Activated CD4-positive, alpha-beta T cell treated with anti-CD3 and anti-CD28 coated beads, Interleukin-2, amount 10 ng/mL, durations not matched to agents 7 days and 5 days (primary cell): ENCODE measurements around the gene ZNF592. TPM values are rescaled to one million over a fixed set of nuclear protein-coding genes. Genes with fewer than 3 reads are reported as not detected.

Source experiments
- CTCF ChIA-PET: fragments of 350-600 bp; sonication (Branson Sonifier 250); formaldehyde crosslinking; loops from one replicate; lab custom pipeline; 2021; ENCODE audit warnings: antibody characterized with exemption; lab: Charles Lee
- POLR2A ChIA-PET: fragments of 350-600 bp; sonication (Branson Sonifier 250); formaldehyde crosslinking; loops from one replicate; lab custom pipeline; 2021; ENCODE audit warnings: antibody characterized with exemption; lab: Charles Lee
- DNase-seq: peaks from one replicate; pipeline ENCODE4 v3.0.0-alpha.2; 2020
- H3K27ac Mint-ChIP-seq: one replicate; pipeline ENCODE4 v1.8.0; 2021; ENCODE audit warnings: mild to moderate bottlenecking, moderate library complexity, mixed read lengths
- H3K27me3 Mint-ChIP-seq: one replicate; pipeline ENCODE4 v1.8.0; 2021; ENCODE audit warnings: mixed read lengths
- H3K36me3 Mint-ChIP-seq: one replicate; pipeline ENCODE4 v1.8.0; 2021; ENCODE audit warnings: low read depth, mixed read lengths
- H3K4me1 Mint-ChIP-seq: one replicate; pipeline ENCODE4 v1.8.0; 2021; ENCODE audit warnings: mixed read lengths
- H3K4me3 Mint-ChIP-seq: one replicate; pipeline ENCODE4 v1.8.0; 2021; ENCODE audit warnings: mild to moderate bottlenecking, moderate library complexity, mixed read lengths
- H3K9me3 Mint-ChIP-seq: one replicate; pipeline ENCODE4 v1.8.0; 2021; ENCODE audit warnings: mixed read lengths
- total RNA-seq, 2 experiments: library from RNA; stranded (reverse); gene quantifications; one replicate each; pipeline ENCODE4 v1.2.3, GENCODE V29; 2021

The ZNF592 gene
- total RNA-seq, 2 experiments from 2014 or later: 44.3 to 51.9 TPM

DNA sequence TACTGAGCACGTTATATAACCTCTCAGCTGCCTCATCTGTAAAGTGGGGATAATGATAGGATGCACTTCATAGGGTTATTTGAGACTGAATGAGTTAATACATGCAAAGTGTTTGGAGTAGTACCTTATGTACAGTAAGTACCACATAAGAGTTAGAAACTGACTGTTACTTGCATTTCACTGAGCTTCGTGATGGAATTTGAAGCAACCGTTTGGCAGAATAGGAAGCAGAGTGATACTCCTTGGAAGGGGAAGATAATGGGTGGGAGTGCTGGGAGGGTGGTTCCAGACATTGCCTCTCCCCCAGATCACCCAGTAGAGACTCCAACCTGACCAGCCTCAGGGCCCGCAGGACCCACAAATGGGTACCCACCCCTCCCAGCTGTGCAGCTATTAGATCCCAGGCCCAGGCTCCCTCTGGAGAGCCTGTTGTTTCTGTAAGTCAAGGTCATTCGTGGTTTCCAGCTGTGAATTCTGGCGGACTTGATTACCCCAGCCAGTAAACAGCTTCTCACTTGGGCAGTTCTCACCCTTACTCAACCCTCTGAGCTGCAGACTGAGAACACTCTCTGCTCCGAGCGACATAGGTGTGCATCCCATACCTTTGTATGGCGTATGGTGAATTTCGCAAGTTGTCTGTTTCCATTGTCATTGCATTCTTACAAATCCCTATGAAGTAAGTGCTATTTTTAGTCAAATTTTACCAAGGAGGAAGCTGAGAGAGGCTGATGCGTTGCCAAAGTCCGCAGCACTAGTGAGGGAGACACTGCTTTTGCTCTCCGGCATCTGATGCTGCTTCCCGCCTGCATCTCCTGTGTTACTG, 79.9 kb downstream of the ZNF592 start:
- H3K4me3 Mint-ChIP-seq: no peak overlapping the region
- DNase-seq: no peak
- POLR2A ChIA-PET: no interaction called here
- CTCF ChIA-PET: interaction anchor here (0.5 to 1.4 kb wide), 4 partner anchors 10 to 257 kb away, joined by 3 to 5 read pairs (median 4); partner anchors contain the start of gene ALPK3
- H3K27me3 Mint-ChIP-seq: peaks cover 20% of the 10 kb centered on the region
- no peak overlapping the region for H3K27ac Mint-ChIP-seq
- no peaks in the 10 kb centered on the region for H3K36me3 Mint-ChIP-seq
- H3K9me3 Mint-ChIP-seq: no peaks in the 10 kb centered on the region
- no peaks in the 10 kb centered on the region for H3K4me1 Mint-ChIP-seq

DNA sequence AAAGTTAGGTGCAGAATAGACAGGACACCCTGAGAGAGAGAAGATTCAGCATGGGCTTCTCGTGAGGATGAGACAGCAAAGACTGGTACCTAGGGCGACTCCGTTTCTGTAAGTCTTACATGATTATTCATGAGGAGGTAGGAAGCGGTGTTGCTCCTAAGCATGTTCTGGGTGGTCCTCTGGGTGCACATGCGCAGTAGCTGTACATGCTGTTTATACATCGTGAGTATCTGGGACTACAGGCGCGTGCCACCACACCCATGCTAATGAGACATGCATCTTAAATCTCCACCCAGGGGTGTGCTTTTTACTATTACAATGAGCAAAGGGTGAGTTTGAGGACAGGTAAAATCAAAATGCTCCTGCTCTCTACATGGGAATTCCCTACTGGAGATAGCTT, 81.0 kb downstream of the ZNF592 start:
- H3K27ac Mint-ChIP-seq: no peak overlapping the region

GRCh38 chr15:84830036-84830435, 81.6 kb downstream of the ZNF592 start:
- H3K27ac Mint-ChIP-seq: no peak overlapping the region
- H3K36me3 Mint-ChIP-seq: no peaks in the 10 kb centered on the region
- POLR2A ChIA-PET: no interaction called here
- no peak for DNase-seq
- no peaks in the 10 kb centered on the region for H3K4me1 Mint-ChIP-seq
- H3K27me3 Mint-ChIP-seq: peaks cover 20% of the 10 kb centered on the region
- H3K9me3 Mint-ChIP-seq: no peaks in the 10 kb centered on the region
- CTCF ChIA-PET: interaction anchor here (1.5 kb wide), 2 partner anchors 13 to 14 kb away, joined by 3 to 4 read pairs; partner anchors contain the start of gene ALPK3
- H3K4me3 Mint-ChIP-seq: no peak overlapping the region

More for the DNA sequence above, 81.0 kb downstream of the ZNF592 start:
- ChIA-PET POLR2A (no interaction called here), CTCF (interaction anchor here (0.5 to 1.5 kb wide), 2 partner anchors 15 to 97 kb away, joined by 4 to 5 read pairs; no protein-coding TSS in a partner anchor)
- Mint-ChIP-seq H3K4me1 (no peaks in the 10 kb centered on the region), H3K9me3 (no peaks in the 10 kb centered on the region), H3K4me3 (no peak overlapping the region), H3K27me3 (peaks cover 20% of the 10 kb centered on the region), H3K36me3 (no peaks in the 10 kb centered on the region)
- DNase-seq: no peak

- Mint-ChIP-seq H3K36me3 (no peaks in the 10 kb centered on the region), H3K27me3 (peaks cover 20% of the 10 kb centered on the region), H3K4me1 (no peaks in the 10 kb centered on the region), H3K9me3 (no peaks in the 10 kb centered on the region), H3K27ac (no peak overlapping the region), H3K4me3 (no peak overlapping the region)
- DNase-seq: no peak
- ChIA-PET POLR2A (no interaction called here), CTCF (interaction anchor here (0.6 to 1.5 kb wide), 3 partner anchors 8 to 98 kb away, joined by 3 to 4 read pairs (median 3); partner anchors contain the start of gene ALPK3)
Observed at GRCh38 chr15:84831028-84831427, 82.6 kb downstream of the ZNF592 start.

DNA sequence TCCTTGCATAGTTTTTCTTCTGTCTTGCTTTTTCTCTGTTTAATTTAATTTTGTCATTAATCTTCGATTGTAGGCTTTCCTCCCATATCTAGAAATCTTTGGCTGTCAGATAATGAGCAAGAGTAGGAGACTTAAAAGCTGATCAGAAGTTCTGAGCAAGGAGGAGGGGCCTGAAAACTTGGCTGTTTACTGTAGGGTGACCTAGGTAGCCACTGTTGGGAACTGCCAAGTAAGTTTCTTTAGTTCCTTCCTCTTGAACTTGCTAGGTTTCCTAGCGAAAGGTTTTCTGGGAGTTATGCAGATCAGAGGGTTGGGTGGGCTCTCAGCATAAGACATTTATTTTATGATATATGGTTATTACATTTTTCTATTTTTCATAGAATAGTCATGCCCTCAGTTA, 83.2 kb downstream of the ZNF592 start:
- no peak overlapping the region for H3K27ac Mint-ChIP-seq
- no peak overlapping the region for H3K4me3 Mint-ChIP-seq
- no peaks in the 10 kb centered on the region for H3K9me3 Mint-ChIP-seq
- no peaks in the 10 kb centered on the region for H3K4me1 Mint-ChIP-seq
- POLR2A ChIA-PET: no interaction called here
- DNase-seq: no peak
- H3K27me3 Mint-ChIP-seq: peaks cover 25% of the 10 kb centered on the region
- CTCF ChIA-PET: interaction anchor here (0.6 to 1.5 kb wide), 3 partner anchors 8 to 97 kb away, joined by 3 to 4 read pairs (median 3); partner anchors contain the start of gene ALPK3
- no peaks in the 10 kb centered on the region for H3K36me3 Mint-ChIP-seq

DNA sequence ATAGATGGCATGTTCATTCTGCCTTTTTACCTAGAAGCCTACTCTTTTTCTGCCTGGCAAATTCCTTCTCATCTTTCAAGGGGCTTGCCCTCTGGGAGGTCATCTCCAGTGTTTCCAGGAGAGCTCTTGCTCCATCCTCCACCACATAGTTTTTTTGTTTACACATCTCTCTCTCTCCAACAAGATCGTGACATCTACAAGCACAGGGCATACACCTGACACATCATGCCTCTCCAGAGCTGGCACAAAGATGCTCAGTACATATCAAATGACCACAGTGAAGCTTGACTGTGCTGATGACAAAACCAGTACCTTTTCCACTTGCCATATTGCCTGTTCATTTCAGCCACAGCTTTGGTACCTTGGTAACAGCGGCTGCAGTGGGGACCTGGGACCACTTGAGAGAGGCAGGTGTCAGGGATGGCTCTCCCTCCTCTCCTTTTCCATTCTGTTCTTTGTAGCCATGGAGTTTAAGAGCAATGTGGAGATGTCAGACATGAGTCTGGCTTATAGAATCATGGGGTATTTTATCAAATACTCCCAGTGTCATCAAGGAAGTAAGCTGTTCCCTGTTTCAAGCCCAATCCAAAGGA, 84.2 kb downstream of the ZNF592 start:
- peaks cover 28% of the 10 kb centered on the region for H3K27me3 Mint-ChIP-seq
- H3K4me1 Mint-ChIP-seq: no peaks in the 10 kb centered on the region
- no peak for DNase-seq
- no peaks in the 10 kb centered on the region for H3K9me3 Mint-ChIP-seq
- POLR2A ChIA-PET: no interaction called here
- H3K27ac Mint-ChIP-seq: no peak overlapping the region
- no peaks in the 10 kb centered on the region for H3K36me3 Mint-ChIP-seq
- H3K4me3 Mint-ChIP-seq: no peak overlapping the region
- CTCF ChIA-PET: interaction anchor here (0.7 to 1.5 kb wide), 4 partner anchors 10 to 245 kb away, joined by 3 to 4 read pairs (median 3); no protein-coding TSS in a partner anchor

DNA sequence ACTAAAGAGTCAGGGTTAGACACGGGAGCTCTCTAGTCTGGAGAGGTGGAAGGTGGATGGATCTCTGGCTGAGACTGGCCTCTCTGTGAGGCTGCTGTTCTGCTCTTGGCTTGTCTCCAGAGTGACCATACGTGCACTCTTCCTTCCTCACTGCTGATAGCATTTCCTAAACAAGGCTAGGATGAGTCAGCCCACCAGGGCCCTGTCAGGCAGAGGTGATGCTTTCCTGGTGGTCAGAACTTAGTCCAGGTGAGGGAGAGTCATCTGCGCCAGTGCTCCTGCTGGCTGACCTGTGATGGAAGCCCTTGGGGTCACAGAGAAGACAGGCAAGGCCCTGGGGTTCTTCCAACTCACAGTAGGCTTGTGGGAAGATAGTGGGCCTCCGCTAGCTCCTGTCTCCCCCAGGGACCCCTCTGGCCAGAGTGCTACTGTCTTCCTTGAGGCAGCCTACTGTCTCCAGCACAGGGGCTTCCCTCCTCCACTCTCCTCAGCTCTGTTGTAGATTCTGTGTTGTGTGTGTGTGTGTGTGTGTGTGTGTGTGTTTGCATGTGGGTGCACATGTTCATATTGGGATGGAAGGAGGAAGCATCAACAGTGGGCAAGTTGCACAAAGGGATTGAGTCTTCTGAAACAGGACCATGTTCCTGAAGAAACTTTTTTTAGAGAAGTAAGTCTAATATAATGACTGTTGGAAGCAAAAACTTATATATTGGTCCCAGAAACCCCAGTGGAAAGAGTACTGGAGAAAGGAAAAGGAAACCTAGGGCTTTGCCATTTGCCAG, 85.2 kb downstream of the ZNF592 start:
- Mint-ChIP-seq H3K4me1 (no peaks in the 10 kb centered on the region), H3K27ac (no peak overlapping the region), H3K27me3 (peaks cover 28% of the 10 kb centered on the region), H3K9me3 (no peaks in the 10 kb centered on the region), H3K4me3 (no peak overlapping the region), H3K36me3 (no peaks in the 10 kb centered on the region)
- ChIA-PET CTCF (interaction anchor here (0.6 to 1.5 kb wide), 5 partner anchors 8 to 246 kb away, joined by 3 to 5 read pairs (median 3); no protein-coding TSS in a partner anchor), POLR2A (no interaction called here)
- DNase-seq: no peak

GRCh38 chr15:84834229-84834955, 86.0 kb downstream of the ZNF592 start:
- DNase-seq: no peak
- Mint-ChIP-seq H3K4me3 (no peak overlapping the region), H3K9me3 (no peaks in the 10 kb centered on the region), H3K27ac (no peak overlapping the region), H3K27me3 (peaks cover 28% of the 10 kb centered on the region), H3K4me1 (no peaks in the 10 kb centered on the region), H3K36me3 (no peaks in the 10 kb centered on the region)
- ChIA-PET CTCF (interaction anchor here (0.6 to 1.5 kb wide), 6 partner anchors 9 to 247 kb away, joined by 3 to 5 read pairs (median 3); no protein-coding TSS in a partner anchor), POLR2A (no interaction called here)

DNA sequence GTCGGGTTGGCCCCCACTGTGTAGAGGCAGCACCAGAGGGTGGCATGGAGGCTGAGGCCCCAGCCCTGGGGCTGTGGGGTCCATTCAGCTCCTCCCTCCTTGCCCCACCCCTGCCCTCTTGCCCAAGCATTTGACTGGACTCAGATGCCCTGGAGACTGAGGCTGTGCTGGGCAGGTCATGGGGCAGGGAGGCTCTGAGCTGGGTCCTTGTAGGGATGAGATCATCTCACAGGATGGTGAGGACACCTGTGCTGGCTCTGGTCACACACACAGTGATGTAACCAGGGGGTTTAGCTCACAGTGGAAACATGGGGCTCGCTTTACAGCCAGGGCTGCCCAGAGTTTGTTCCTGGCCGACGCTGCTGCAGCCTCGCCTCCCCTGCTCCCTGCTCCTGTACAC, 86.6 kb downstream of the ZNF592 start:
- Mint-ChIP-seq H3K4me1 (no peaks in the 10 kb centered on the region), H3K36me3 (no peaks in the 10 kb centered on the region), H3K27me3 (peaks cover 28% of the 10 kb centered on the region), H3K9me3 (no peaks in the 10 kb centered on the region), H3K27ac (no peak overlapping the region), H3K4me3 (no peak overlapping the region)
- ChIA-PET POLR2A (no interaction called here), CTCF (interaction anchor here (0.5 to 1.5 kb wide), 4 partner anchors 10 to 211 kb away, joined by 3 to 5 read pairs (median 4); no protein-coding TSS in a partner anchor)
- no peak for DNase-seq

GRCh38 chr15:84835661-84836337, 87.4 kb downstream of the ZNF592 start:
- H3K27me3 Mint-ChIP-seq: peaks cover 23% of the 10 kb centered on the region
- H3K4me3 Mint-ChIP-seq: no peak overlapping the region
- no peaks in the 10 kb centered on the region for H3K4me1 Mint-ChIP-seq
- DNase-seq: no peak
- H3K9me3 Mint-ChIP-seq: no peaks in the 10 kb centered on the region
- H3K36me3 Mint-ChIP-seq: no peaks in the 10 kb centered on the region
- ChIA-PET POLR2A (no interaction called here), CTCF (interaction anchor here (0.5 to 1.2 kb wide), 4 partner anchors 9 to 212 kb away, joined by 3 read pairs; no protein-coding TSS in a partner anchor)
- H3K27ac Mint-ChIP-seq: no peak overlapping the region

GRCh38 chr15:84836844-84837243, 88.5 kb downstream of the ZNF592 start:
- no peaks in the 10 kb centered on the region for H3K4me1 Mint-ChIP-seq
- H3K27ac Mint-ChIP-seq: no peak overlapping the region
- CTCF ChIA-PET: interaction anchor here (0.6 to 1.3 kb wide), 4 partner anchors 10 to 205 kb away, joined by 3 read pairs; no protein-coding TSS in a partner anchor
- H3K27me3 Mint-ChIP-seq: peaks cover 18% of the 10 kb centered on the region
- DNase-seq: no peak
- no peaks in the 10 kb centered on the region for H3K36me3 Mint-ChIP-seq
- POLR2A ChIA-PET: no interaction called here
- H3K9me3 Mint-ChIP-seq: no peaks in the 10 kb centered on the region
- H3K4me3 Mint-ChIP-seq: no peak overlapping the region
